CD4-positive, alpha-beta T cell treated with Interleukin-4 for 4 hours (primary cell): ENCODE data around the gene CYP2A7.
"Not testable (repeated sequence)": the region's sequence is repeated elsewhere in the genome, so short reads cannot be mapped to it uniquely, and the experiment has no call there.

ENCODE experiments used
- DNase-seq: peaks from one replicate; pipeline ENCODE4 v3.0.0-alpha.2; 2020

Gene CYP2A7

GRCh38 chr19:40896843-40897789 lies 15.1 kb upstream of the CYP2A7 start:
- DNase-seq: not testable (repeated sequence)

- DNase-seq: no peak
These were observed 14.4 kb upstream of the CYP2A7 start for GRCh38 chr19:40896418-40896796.

GRCh38 chr19:40893112-40893511 lies 11.1 kb upstream of the CYP2A7 start:
- no peak for DNase-seq

- no peak for DNase-seq
These were observed 7.3 kb upstream of the CYP2A7 start for GRCh38 chr19:40889366-40889765.

- no peak for DNase-seq
These were observed 6.2 kb upstream of the CYP2A7 start for GRCh38 chr19:40888191-40888590.

- not testable (repeated sequence) for DNase-seq
These were observed 2.3 kb upstream of the CYP2A7 start for GRCh38 chr19:40884187-40884931.

GRCh38 chr19:40879349-40879748 lies 2.7 kb downstream of the CYP2A7 start:
- DNase-seq: not testable (repeated sequence)

GRCh38 chr19:40875526-40875951 lies 6.5 kb downstream of the CYP2A7 start:
- peak; percentile 75 for DNase-seq

- not testable (repeated sequence) for DNase-seq
These were observed 7.2 kb downstream of the CYP2A7 start for GRCh38 chr19:40874874-40875273.

GRCh38 chr19:40873873-40874272 lies 8.2 kb downstream of the CYP2A7 start:
- DNase-seq: not testable (repeated sequence)

GRCh38 chr19:40872209-40872608 lies 9.8 kb downstream of the CYP2A7 start:
- DNase-seq: no peak

GRCh38 chr19:40867701-40868100 lies 14.3 kb downstream of the CYP2A7 start:
- DNase-seq: no peak

GRCh38 chr19:40864739-40865496 lies 17.1 kb downstream of the CYP2A7 start:
- DNase-seq: not testable (repeated sequence)

GRCh38 chr19:40862785-40863184 lies 19.2 kb downstream of the CYP2A7 start:
- DNase-seq: no peak

GRCh38 chr19:40862333-40862732 lies 19.7 kb downstream of the CYP2A7 start:
- DNase-seq: no peak

GRCh38 chr19:40858109-40858508 lies 23.9 kb downstream of the CYP2A7 start:
- no peak for DNase-seq

- DNase-seq: not testable (repeated sequence)
These were observed 29.4 kb downstream of the CYP2A7 start for GRCh38 chr19:40852467-40853152.

- not testable (repeated sequence) for DNase-seq
These were observed 31.8 kb downstream of the CYP2A7 start, which contains the start of gene CYP2A6 for GRCh38 chr19:40850277-40850676. Gene CYP2A6 (minus strand): TSS chr19:40850447. CDS start chr19:40850426, 21 bp downstream.

- DNase-seq: not testable (repeated sequence)
These were observed 35.3 kb downstream of the CYP2A7 start for GRCh38 chr19:40846722-40847121.

- DNase-seq: peak; percentile 76
These were observed 38.4 kb downstream of the CYP2A7 start for GRCh38 chr19:40843653-40844052.

- not testable (repeated sequence) for DNase-seq
These were observed 38.9 kb downstream of the CYP2A7 start for GRCh38 chr19:40842997-40843652.

- DNase-seq: not testable (repeated sequence)
These were observed 40.0 kb downstream of the CYP2A7 start for GRCh38 chr19:40842012-40842411.
